ENCODE results near the gene ADAMTS3.

ADAMTS3 gene

GRCh38 chr4:72275381-72275780 lies 293.6 kb downstream of the ADAMTS3 start:
- no peak for DNase-seq

- no peak for DNase-seq
Measured at GRCh38 chr4:72274251-72274650, 294.8 kb downstream of the ADAMTS3 start.

GRCh38 chr4:72255269-72255668 lies 313.8 kb downstream of the ADAMTS3 start:
- no peak for DNase-seq

- DNase-seq = no peak
Measured at GRCh38 chr4:72243641-72244040, 325.4 kb downstream of the ADAMTS3 start.

DNA sequence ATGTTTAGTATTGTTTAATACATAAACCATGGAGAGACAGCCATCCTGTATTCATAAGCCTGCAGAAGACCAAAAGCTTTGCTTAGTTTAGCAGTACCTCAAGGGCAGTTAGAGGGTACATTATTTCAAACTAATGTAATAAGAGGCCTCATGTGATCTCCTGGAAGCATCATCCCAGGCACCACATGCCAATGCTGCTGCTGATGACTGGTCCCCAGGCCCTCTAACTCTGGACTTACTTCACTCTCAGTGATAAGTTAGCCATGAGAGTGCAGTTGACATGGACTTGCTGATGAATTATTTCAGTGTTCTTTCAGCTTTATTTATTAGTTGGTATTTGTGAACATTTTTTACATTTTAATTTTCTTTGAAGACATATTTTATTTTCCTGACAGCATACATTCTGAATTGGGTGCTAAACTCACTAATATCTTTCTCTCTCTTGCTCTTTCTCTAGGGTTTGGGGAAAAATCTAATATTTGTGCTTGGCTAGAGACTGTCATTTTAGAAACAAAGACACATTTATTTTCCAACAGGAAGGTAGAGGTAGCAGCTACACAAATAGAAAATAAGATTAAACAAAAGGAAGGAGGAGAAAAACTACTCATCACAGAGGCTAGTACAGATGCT lies 329.4 kb downstream of the ADAMTS3 start:
- DNase-seq = no peak
